Activated T-helper 1 cell treated with anti-CD3 and anti-CD28 coated beads, Interleukin-12 subunit alpha, Interleukin-12 subunit beta, Interleukin-2, Interleukin-4 antibody, amounts not matched to agents 30 ng/mL and 10 ng/mL and 1 ng/mL, durations not matched to agents 14 hours and 24 hours and 36 hours (primary cell): ENCODE results near the gene TTC22. TPM values are rescaled to one million over a fixed set of nuclear protein-coding genes. Genes with fewer than 3 reads are reported as not detected.
A peak's percentile ranks its signal among the peaks of the same experiment; 100 is the strongest.

Experiments
- DNase-seq: peaks from one replicate; pipeline ENCODE4 v3.0.0; 2021; ENCODE audit warnings: low spot score
- H3K27ac Mint-ChIP-seq: one replicate; pipeline ENCODE4 v1.8.0; 2021; ENCODE audit warnings: mild to moderate bottlenecking, mixed read lengths
- H3K27me3 Mint-ChIP-seq: one replicate; pipeline ENCODE4 v1.8.0; 2022; ENCODE audit warnings: mild to moderate bottlenecking, moderate library complexity, mixed read lengths; ENCODE audit not compliant: insufficient read depth
- H3K36me3 Mint-ChIP-seq: one replicate; pipeline ENCODE4 v1.8.0; 2021; ENCODE audit warnings: low read depth, mixed read lengths
- H3K4me1 Mint-ChIP-seq: one replicate; pipeline ENCODE4 v1.8.0; 2021; ENCODE audit warnings: low read depth, mixed read lengths
- H3K4me3 Mint-ChIP-seq: one replicate; pipeline ENCODE4 v1.8.0; 2021; ENCODE audit warnings: mild to moderate bottlenecking, moderate library complexity, mixed read lengths
- H3K9me3 Mint-ChIP-seq: one replicate; pipeline ENCODE4 v1.8.0; 2021; ENCODE audit warnings: mixed read lengths
- intact Hi-C: fragments of 100-400 bp; cut with micrococcal nuclease; formaldehyde crosslinking; loops from one replicate; pipeline ENCODE4 v1.15.1; 2024
- total RNA-seq: library from RNA; stranded (reverse); gene quantifications from 2 replicates; pipeline ENCODE4 v1.2.3, GENCODE V29; 2022

TTC22 gene
- total RNA-seq, 1 donor from 2014 or later: 2.3 TPM

GRCh38 chr1:54811066-54811465 is 9.9 kb upstream of the TTC22 start:
- no peaks in the 10 kb centered on the region for H3K9me3 Mint-ChIP-seq
- H3K27me3 Mint-ChIP-seq: peaks cover 8% of the 10 kb centered on the region
- H3K4me1 Mint-ChIP-seq: peaks cover 21% of the 10 kb centered on the region
- no peak overlapping the region for H3K4me3 Mint-ChIP-seq
- no peak overlapping the region for H3K27ac Mint-ChIP-seq
- intact Hi-C loops: loop anchor here (5.0 to 10.0 kb wide), 2 partner anchors 184 to 314 kb away; partner anchors contain the start of gene BSND
- no peaks in the 10 kb centered on the region for H3K36me3 Mint-ChIP-seq
- DNase-seq: no peak

- intact Hi-C loops: loop anchor here (1.0 to 10.0 kb wide), 5 partner anchors 138 to 740 kb away; partner anchors contain the start of gene BSND
- H3K4me1 Mint-ChIP-seq: peaks cover 25% of the 10 kb centered on the region
- H3K4me3 Mint-ChIP-seq: no peak overlapping the region
- peak; percentile 56 for DNase-seq
- H3K27me3 Mint-ChIP-seq: peaks cover 8% of the 10 kb centered on the region
- H3K9me3 Mint-ChIP-seq: no peaks in the 10 kb centered on the region
- no peak overlapping the region for H3K27ac Mint-ChIP-seq
- H3K36me3 Mint-ChIP-seq: no peaks in the 10 kb centered on the region
Observed at GRCh38 chr1:54810153-54810942, 9.2 kb upstream of the TTC22 start.

GRCh38 chr1:54809496-54810074 is 8.5 kb upstream of the TTC22 start:
- Mint-ChIP-seq H3K36me3 (no peaks in the 10 kb centered on the region), H3K27me3 (peaks cover 5% of the 10 kb centered on the region), H3K27ac (no peak overlapping the region), H3K4me3 (no peak overlapping the region), H3K9me3 (no peaks in the 10 kb centered on the region), H3K4me1 (peaks cover 31% of the 10 kb centered on the region)
- DNase-seq: no peak
- intact Hi-C loops: loop anchor here (1.0 to 10.0 kb wide), 6 partner anchors 137 to 739 kb away; partner anchors contain the start of genes BSND, CYB5RL and MRPL37

GRCh38 chr1:54808443-54809207 is 7.5 kb upstream of the TTC22 start:
- DNase-seq: no peak
- Mint-ChIP-seq H3K9me3 (no peaks in the 10 kb centered on the region), H3K4me1 (peaks cover 39% of the 10 kb centered on the region), H3K36me3 (no peaks in the 10 kb centered on the region), H3K4me3 (no peak overlapping the region), H3K27me3 (peaks cover 5% of the 10 kb centered on the region), H3K27ac (no peak overlapping the region)
- intact Hi-C loops: loop anchor here (10.0 kb wide), 1 partner anchor 604 kb away; the partner anchor contains the start of genes CYB5RL and MRPL37

GRCh38 chr1:54807756-54808155 is 6.6 kb upstream of the TTC22 start:
- Mint-ChIP-seq H3K4me1 (peaks cover 43% of the 10 kb centered on the region), H3K4me3 (no peak overlapping the region), H3K27me3 (peaks cover 5% of the 10 kb centered on the region), H3K9me3 (no peaks in the 10 kb centered on the region), H3K36me3 (no peaks in the 10 kb centered on the region), H3K27ac (no peak overlapping the region)
- intact Hi-C loops: loop anchor here (10.0 kb wide), 1 partner anchor 603 kb away; the partner anchor contains the start of genes CYB5RL and MRPL37
- no peak for DNase-seq

GRCh38 chr1:54806931-54807611 is 5.9 kb upstream of the TTC22 start:
- no peak overlapping the region for H3K4me3 Mint-ChIP-seq
- peaks cover 43% of the 10 kb centered on the region for H3K4me1 Mint-ChIP-seq
- H3K9me3 Mint-ChIP-seq: no peaks in the 10 kb centered on the region
- intact Hi-C loops: loop anchor here (10.0 kb wide), 1 partner anchor 602 kb away; the partner anchor contains the start of genes CYB5RL and MRPL37
- peak; percentile 24 for DNase-seq
- H3K36me3 Mint-ChIP-seq: no peaks in the 10 kb centered on the region
- H3K27me3 Mint-ChIP-seq: peaks cover 5% of the 10 kb centered on the region
- H3K27ac Mint-ChIP-seq: no peak overlapping the region

- peaks cover 51% of the 10 kb centered on the region for H3K4me1 Mint-ChIP-seq
- intact Hi-C loops: loop anchor here (2.0 to 10.0 kb wide), 2 partner anchors 399 to 601 kb away; partner anchors contain the start of genes CYB5RL, MRPL37 and SSBP3
- H3K36me3 Mint-ChIP-seq: no peaks in the 10 kb centered on the region
- H3K4me3 Mint-ChIP-seq: no peak overlapping the region
- DNase-seq: no peak
- no peak overlapping the region for H3K27ac Mint-ChIP-seq
- H3K27me3 Mint-ChIP-seq: peaks cover 5% of the 10 kb centered on the region
- H3K9me3 Mint-ChIP-seq: no peaks in the 10 kb centered on the region
Observed at GRCh38 chr1:54805981-54806381, 4.9 kb upstream of the TTC22 start.

GRCh38 chr1:54805466-54805865 is 4.3 kb upstream of the TTC22 start:
- Mint-ChIP-seq H3K9me3 (no peaks in the 10 kb centered on the region), H3K4me1 (peaks cover 46% of the 10 kb centered on the region), H3K27me3 (peaks cover 5% of the 10 kb centered on the region), H3K36me3 (no peaks in the 10 kb centered on the region), H3K27ac (no peak overlapping the region), H3K4me3 (no peak overlapping the region)
- DNase-seq: no peak
- intact Hi-C loops: loop anchor here (2.0 to 10.0 kb wide), 2 partner anchors 399 to 601 kb away; partner anchors contain the start of genes CYB5RL, MRPL37 and SSBP3

- Mint-ChIP-seq H3K36me3 (no peaks in the 10 kb centered on the region), H3K27me3 (no peaks in the 10 kb centered on the region), H3K4me3 (no peak overlapping the region), H3K9me3 (no peaks in the 10 kb centered on the region), H3K27ac (peak overlapping the region; percentile 58), H3K4me1 (peaks cover 51% of the 10 kb centered on the region)
- intact Hi-C loops: loop anchor here (2.0 to 10.0 kb wide), 3 partner anchors 398 to 600 kb away; partner anchors contain the start of genes CYB5RL, MRPL37 and SSBP3
- DNase-seq: no peak
Observed at GRCh38 chr1:54804471-54805132, 3.5 kb upstream of the TTC22 start.

GRCh38 chr1:54803761-54804470 is 2.8 kb upstream of the TTC22 start:
- DNase-seq: no peak
- peaks cover 58% of the 10 kb centered on the region for H3K4me1 Mint-ChIP-seq
- no peaks in the 10 kb centered on the region for H3K36me3 Mint-ChIP-seq
- no peaks in the 10 kb centered on the region for H3K27me3 Mint-ChIP-seq
- no peak overlapping the region for H3K4me3 Mint-ChIP-seq
- H3K9me3 Mint-ChIP-seq: no peaks in the 10 kb centered on the region
- no peak overlapping the region for H3K27ac Mint-ChIP-seq
- intact Hi-C loops: loop anchor here (2.0 to 10.0 kb wide), 3 partner anchors 397 to 599 kb away; partner anchors contain the start of genes CYB5RL, MRPL37 and SSBP3
